HG02798 (cell line): ENCODE measurements around the gene TCOF1.

Experiments used
- ATAC-seq: cut with Tn5 transposase; IDR thresholded peaks from one replicate; pipeline ENCODE4 v1.9.1; 2021; ENCODE audit warnings: mild to moderate bottlenecking; ENCODE audit not compliant: unreplicated experiment, poor library complexity

TCOF1 gene

DNA sequence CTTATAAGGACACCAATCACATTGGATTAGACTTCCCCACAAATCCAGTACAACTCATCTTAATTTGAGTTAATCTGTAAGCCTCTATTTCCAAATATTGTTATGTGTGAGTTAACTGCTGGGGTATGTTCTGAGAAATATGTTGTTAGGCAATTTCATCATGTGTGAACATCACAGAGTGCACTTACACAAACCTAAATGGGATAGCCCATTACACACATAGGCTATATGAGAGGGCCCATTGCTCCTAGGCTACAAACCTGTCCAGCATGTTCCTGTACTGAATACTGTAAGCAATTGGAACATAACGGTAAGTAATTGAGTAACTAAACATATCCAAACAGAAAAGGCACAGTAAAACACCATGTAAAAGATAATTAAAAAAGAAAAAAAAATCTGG is 35.7 kb upstream of the TCOF1 start:
- ATAC-seq = no peak

DNA sequence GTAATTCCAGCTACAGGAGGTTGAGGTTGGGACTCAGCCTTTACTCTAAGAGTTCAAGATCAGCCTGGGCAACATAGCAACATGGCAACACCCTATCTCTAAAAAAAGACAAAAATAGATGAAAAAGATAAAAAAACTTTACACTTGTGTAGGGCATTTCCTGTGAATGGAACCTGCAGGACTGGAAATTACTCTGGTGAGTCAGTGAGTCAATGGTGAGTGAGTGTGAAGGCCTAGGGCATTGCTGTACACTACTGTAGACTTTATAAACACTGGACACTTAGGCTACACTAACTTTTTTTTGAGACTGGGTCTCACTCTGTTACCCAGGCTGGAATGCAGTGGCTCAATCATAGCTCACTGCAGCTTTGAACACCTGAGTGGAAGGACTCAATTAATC is 35.3 kb upstream of the TCOF1 start:
- ATAC-seq = no peak

DNA sequence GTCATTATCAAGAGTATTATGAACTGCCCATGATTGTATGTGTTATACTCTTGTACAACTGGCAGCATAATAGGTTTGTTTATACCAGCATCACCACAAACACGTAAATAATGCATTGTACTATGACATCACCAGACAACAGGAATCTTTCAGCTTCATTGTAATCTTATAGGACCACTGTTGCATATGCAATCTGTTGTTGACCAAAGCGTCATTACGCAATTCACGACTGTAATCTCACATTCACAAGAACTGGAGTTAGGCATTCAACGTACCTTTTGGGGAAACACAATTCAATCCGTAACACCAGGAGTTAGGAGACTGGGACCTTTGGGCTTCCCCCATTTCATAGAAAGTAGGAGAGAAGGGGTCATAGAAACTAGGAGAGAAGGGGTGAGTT is 34.4 kb upstream of the TCOF1 start:
- ATAC-seq = no peak

DNA sequence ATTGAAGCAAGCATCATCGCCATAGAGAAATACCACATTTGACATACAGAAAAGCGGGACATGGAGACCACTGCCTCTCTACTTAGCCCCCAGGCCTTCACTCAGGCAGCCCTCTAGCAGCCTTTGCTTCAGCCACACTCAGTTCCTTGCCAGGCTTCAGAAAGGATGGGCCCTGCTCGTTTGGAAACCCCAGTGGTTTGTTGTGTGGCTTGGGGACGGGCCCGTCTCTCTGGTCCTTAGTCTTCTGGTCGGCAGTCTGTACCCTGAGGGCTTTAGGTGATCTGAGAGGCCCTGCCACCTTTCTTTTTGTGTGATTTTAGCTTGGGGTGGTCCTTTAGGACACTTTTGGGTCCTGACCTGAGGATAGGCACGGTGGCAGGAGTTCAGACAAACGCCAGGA is 33.7 kb upstream of the TCOF1 start:
- no peak for ATAC-seq

DNA sequence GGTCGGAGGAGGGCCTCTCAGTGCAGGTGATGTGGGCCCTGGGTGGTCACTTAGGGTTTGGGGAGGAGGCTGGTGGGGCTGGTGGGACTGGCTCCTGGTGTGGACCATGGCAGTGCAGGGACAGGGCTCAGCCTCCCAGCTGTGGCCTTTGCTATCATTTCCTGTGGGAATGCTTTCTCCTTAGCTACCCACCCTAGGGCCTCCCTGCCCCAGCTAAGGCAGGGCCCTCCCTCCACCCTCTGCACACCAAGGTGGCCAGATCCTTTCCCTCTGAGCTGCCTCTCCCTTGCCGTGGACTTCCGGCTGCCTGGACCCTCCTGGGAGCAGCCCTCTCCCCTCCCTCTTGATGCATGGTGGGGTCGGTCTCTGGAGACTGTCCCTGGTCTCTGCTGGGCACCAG is 32.1 kb upstream of the TCOF1 start:
- ATAC-seq = no peak

DNA sequence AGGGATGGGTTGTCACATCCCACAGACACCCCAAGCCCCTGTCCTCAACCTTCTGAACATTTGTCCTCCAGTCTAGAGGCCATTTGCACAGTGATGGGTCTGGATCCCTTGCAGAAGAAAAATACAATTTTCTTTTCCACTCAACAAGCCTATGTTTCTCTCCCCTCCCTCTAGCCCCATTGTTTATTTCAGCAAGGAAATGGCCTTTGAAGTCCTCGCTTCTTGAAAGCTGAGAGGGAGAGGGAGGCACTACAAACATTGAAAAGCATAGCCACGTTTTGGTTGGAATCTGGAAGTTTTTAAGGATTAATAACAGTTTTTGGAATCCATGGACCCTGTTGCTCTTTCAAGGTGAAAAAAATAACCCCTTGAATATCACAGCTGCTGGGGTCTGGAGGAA is 30.8 kb upstream of the TCOF1 start:
- ATAC-seq = no peak

DNA sequence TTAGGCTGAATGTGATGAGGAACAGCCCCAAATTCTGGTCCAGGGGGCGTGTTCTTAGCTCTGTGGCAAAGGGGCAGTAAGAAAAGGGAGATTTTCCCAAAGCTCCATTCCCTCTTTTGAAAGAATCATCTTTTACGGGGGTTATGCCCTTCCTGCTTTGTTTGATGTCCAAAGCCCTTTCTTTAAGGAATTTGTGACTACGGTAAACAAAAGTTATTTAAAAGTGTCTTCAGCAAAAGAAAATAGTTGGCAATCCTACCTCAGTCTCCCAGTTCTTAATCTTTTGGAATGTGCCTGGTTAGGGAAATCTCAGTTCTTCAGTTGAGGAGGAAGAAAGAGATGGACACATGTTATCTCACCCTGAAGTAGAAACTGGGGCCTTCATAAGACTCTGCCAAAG is 30.4 kb upstream of the TCOF1 start:
- no peak for ATAC-seq

DNA sequence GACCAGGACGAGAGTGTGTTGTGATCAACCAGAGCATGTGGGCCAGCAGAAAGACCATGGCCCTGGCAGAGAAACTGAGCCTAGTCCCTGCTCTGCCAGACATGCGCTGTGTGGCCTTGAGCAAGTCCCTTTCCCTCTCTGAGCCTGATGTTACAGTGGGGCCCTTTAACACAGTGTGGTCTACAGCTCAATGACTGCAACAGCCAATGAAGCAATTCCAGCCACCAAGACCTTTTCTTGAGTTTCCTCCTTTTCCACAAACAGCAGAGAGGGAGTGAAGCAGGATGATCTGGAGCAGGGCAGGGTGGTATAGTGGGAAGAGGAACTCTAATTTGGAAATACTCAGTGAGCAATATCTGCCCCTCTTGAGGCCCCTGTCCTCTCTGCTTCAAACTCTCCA is 29.0 kb upstream of the TCOF1 start:
- no peak for ATAC-seq

DNA sequence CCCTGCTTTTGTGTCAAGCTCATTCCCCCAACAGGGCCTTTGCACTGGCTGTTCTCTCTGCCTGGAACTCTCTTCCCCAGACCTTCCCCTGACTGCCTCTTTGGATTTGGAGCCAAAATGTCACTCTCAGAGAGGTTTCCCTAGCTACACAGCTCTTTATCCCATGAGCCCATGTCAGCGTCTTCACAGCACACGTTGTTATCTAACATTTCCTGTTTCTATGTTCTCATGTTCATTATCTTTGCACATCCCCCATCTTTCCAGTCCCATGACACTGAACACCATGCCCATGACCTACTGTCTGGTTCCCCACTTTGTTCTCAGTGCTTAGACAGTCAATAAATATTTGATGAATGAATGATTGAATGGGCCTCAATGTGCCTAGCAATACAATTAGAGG is 28.5 kb upstream of the TCOF1 start:
- no peak for ATAC-seq

DNA sequence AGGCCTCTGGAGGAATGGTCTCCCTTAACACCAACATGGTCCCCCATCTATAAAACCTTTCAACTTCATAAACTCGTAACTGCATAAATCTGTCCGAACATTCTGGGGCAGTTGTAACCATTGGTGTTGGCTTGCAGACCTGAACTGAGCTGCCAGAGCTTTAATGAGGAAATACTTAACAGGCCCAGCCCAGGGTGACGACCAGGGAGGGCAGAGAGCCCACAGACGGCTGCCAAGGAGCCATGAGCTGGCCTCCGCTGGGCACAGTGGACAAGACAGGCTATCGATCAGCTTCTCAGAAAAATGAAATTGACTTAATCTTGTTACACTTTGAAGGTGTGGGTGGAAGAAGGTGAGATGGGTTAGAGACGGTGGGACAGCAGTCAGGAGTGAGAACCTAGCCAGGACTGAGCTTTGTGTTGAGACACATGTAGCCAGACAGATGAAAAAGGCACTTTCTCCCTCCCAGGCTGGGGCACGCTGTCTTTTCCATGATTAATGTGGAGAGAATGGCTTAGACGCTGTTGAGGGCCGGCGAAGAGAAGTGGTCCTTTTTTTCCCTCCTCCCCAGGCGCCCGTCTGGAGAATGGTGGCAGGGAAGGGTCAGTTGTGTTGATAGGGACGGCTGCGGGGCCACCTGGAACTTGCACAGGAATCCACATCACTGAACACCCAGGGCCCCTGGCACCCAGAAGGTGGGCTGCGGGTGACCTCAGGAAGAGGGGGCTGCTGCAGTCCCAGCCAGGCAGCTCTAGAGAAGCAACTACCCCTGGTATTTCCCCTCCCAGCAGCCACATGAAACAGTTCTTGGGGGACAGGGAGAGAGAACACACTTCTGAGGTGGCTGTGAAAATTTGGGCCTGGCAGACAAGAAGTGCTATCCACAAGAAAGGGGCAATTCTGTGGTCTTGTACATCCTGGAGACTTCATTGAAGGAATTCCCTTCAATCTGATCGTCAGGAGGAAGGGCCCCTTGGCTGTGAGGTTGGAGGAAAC is 27.3 kb upstream of the TCOF1 start:
- no peak for ATAC-seq

DNA sequence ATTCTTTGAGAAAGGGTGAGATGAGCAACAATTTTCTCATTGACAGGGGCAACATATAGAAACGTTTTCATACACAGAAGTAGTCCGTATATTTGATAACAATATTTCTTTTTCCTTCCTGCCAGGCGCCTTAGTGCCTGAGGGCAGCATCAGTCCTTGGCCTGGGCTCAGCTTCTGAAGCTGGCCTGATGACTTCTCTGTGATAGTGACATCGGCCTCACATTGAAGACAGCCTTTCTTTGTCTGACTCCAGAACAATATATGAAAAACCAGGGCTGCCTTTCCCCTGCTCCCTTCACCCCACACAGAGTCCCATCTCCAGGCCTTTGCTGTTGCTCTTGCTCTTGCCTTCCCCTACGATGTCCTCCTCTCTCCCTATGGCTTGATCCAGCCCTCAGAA is 24.1 kb upstream of the TCOF1 start:
- no peak for ATAC-seq

DNA sequence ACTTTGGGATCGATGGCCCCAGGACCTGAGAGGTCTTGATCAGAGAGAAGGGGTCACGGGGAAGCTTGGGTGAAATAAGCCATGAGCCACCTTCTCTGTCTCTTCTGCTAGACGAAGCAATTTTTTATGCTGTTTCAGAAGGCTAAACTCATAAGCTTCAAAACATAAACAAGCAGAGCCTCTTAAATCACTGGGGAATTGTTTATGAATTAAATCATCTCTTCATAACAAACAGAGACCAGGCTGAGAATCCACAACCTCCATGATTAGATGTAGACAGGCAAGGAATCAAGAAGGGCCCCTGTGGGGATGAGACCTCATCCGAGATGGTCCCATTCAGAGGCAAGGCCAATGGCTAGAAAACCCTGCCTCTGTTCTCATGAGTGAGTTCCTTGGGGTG is 21.7 kb upstream of the TCOF1 start:
- no peak for ATAC-seq

DNA sequence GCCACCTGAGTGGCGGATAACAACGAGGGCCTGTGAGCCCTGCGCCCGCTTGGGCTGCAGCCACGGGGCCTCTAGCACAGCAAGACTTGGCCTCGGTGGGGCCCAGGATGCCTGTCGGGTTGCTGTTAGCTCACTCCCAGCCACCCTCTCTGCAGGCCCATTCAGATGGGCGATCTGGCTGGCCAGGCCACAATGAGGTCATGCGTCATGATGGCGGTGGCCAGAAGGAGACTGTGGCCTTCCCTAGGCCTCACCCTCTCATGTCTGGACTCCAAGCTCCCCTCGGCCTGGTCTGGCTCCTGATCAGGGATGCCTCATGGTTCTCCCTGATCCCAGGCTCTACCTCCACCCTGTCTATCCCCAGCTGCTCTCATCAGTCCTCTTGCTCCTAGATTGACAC is 19.0 kb upstream of the TCOF1 start:
- ATAC-seq = no peak

DNA sequence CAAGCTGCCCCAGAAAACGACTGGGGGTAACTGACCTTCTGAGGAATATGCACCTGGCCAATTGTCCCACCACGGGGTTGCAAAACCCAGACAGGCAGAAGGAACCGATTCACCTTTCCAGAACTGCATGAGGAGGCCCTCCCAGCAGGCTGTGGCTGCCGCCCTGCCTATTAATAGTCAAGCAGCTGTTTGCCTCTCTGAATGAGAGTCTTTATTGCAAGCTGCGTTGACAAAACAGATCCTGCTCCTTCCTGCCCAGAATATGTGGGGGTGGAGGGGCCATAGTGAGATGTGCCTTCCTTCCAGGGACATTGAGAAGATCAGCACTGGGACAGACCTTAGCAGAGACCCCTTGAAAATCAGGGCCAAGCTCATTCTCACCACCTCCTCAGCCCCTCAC is 18.3 kb upstream of the TCOF1 start:
- no peak for ATAC-seq

DNA sequence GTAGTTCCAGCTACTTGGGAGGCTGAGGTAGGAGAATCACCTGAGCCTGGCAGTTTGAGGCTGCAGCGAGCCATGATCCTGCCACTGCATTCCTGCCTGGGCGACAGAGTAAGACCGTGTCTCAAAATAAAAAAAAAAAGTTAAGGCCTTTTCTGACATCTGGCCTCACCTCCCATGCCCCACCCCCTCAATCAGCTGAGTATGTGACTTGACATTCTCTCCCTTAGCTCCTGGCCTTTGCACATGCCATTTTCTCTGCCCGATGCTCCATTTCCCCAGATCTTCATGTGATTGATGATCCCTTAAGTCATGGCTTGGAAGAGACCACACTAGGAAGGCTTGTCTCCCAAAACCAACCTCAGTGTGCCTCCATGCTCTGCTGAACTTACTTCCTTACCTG is 17.7 kb upstream of the TCOF1 start:
- ATAC-seq = no peak

DNA sequence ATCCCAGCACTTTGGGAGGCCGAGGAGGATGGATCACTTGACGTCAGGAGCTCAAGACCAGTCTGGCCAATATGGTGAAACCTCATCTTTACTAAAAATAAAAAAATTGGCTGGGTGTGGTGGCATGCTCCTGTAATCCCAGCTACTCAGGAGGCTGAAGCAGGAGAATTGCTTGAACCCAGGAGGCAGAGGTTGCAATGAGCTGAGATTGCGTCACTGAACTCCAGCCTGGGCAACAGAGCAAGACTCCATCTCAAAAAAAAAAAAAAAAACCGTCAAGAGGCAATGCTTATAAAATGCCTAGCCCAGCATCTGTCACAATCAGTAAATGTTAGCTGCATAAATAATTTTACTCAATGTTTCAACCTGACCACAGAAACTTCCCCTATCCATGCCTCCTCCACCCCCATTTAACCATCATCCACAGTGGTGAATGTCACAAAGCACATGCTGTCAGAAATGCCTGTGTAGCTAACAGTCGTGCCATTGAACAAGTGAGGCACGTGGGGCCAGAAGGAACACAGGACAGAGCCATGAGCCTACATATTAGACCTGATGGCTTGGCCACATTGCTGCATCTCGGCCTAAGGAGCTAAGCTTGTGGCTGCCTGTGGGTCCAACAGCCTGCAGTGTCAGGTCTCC is 16.8 kb upstream of the TCOF1 start:
- no peak for ATAC-seq

DNA sequence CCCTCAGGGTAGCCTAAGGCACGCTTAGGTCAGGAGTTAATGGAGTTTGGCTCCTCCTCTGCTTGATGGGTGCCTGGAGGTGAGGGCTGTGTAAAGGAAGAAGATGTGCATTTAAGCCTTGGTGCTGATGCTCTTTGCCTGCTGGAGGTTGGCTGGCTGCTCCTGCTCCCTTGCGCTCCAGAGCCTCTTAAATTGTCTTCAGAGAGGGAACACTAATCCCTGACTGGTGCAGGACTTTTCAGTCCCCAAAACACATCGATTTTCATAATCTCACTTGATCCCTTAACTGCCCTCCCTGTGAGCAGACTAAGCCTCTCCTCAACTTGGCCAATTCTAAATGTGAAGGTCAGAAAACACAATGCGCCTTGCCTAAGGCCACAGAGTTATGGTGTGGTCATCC is 16.2 kb upstream of the TCOF1 start:
- ATAC-seq = no peak

DNA sequence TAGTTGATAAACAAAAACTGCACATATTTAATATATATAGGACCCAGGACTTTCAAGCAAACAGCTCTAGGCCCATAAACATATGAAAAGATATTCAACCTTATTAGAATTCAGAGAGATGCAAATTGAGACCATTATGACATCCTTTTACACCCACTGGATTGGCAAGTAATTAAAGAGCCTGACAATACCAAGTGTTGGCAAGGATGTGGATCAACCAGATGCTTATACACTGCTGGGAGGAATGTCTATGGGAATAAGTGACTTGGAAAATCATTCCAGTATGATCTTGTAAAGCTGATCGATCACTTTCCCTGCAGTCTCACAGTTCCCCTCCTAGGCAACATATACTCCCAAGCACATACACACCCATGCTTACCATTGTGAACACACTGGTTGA is 15.5 kb upstream of the TCOF1 start:
- ATAC-seq = no peak

DNA sequence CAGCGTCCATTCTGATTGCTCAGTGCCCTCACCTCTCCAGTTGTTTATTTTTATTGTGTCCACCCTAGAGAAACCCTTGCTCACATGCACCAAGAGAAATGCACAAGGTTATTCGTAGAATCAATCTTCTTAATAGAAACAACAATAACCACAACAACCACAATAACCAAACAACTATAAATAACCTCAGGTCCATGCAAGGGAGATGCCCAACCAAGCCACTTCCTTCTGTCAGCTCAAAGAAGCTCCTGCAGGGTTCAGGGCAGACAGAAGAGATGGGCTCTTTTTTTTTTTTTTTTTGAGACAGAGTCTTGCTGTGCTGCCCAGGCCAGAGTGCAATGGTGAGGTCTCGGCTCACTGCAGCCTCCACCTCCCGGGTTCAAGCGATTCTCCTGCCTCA is 14.9 kb upstream of the TCOF1 start:
- ATAC-seq = no peak

DNA sequence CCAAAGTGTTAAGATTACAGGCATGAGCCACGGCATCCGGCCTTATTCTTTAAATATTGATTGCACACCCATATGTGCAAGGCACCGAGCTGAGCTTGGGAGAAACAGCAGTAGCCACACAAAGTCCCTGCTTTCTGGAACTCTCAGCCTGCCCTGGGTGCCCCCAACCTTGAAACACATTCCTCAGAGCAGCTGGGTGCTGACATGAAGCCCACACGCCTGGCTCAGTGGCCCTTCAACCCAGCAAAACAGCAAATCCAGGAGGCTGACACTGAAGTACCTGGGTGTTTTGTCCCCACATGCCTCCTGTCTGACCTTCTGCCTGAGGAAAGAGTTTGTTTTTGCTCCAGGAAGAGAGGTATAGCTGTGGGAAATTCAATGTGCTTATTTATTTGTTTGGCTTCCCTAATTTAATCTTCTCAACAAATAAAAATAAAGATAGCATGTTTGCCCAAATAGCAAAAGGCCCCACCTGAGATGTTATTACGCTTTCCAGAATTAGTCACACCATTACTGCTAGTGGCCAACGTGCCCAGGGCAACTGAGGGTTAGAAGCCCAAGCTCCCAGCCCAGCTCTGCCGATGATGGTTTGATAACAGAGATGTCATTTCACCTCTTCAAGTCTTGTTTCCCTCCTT is 13.4 kb upstream of the TCOF1 start:
- no peak for ATAC-seq

DNA sequence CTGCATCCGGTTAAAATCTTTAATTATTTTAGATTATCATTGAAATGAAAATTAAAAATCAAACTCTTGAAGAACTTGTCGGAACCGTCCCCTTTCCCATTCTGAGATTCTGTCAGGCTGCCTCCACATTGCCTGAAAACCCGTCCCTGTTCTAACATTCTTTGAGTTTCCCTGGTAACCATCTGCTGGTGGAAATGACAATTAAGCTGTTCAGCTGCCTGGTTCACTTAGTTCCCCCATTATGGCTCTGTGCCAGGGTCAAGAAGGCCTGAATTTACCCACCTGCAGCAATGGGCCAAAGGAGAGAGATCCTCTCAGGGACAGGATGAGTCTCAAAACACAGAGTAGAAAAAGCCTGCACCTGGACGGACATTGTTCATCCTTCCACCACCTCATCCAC is 11.8 kb upstream of the TCOF1 start:
- no peak for ATAC-seq
